Measurements from ENCODE around the gene TENM3.

The TENM3 gene

GRCh38 chr4:182788201-182788600, 545.0 kb downstream of the TENM3 start:
- H3K4me3 ChIP-seq (ENCODE audit: low read depth, low read length): no peak overlapping the region
- DNase-seq (ENCODE audit: low read depth): no peak
- TF ChIP-seq, protein P1, sequence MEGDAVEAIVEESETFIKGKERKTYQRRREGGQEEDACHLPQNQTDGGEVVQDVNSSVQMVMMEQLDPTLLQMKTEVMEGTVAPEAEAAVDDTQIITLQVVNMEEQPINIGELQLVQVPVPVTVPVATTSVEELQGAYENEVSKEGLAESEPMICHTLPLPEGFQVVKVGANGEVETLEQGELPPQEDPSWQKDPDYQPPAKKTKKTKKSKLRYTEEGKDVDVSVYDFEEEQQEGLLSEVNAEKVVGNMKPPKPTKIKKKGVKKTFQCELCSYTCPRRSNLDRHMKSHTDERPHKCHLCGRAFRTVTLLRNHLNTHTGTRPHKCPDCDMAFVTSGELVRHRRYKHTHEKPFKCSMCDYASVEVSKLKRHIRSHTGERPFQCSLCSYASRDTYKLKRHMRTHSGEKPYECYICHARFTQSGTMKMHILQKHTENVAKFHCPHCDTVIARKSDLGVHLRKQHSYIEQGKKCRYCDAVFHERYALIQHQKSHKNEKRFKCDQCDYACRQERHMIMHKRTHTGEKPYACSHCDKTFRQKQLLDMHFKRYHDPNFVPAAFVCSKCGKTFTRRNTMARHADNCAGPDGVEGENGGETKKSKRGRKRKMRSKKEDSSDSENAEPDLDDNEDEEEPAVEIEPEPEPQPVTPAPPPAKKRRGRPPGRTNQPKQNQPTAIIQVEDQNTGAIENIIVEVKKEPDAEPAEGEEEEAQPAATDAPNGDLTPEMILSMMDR (conservative IDR thresholded peaks at IDR 0.05; ENCODE audit: low read depth, low read length): no peak

DNA sequence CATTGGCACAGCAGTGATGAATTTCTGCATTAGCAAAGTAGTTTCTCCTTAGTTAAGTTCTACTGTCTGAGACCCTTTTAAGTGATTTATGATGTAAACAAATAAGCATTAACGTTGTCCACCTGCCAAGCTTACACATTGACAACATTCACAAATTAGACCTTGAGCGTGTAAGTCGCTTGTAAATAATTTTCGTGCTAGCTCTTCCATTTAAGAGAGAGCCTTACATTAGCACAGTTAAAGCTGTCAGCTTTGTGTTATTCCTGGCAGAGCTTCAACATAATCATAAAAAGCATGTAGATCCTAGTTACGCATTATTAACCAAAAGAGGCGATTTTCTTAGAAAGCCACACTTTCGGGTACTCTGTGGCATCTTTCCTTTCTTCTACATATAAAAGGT, 546.3 kb downstream of the TENM3 start:
- DNase-seq (ENCODE audit: low read depth): no peak

GRCh38 chr4:182795446-182796238, 552.4 kb downstream of the TENM3 start:
- TF ChIP-seq, protein P1 (conservative IDR thresholded peaks at IDR 0.05; ENCODE audit: low read depth, low read length): no peak
- no peak for DNase-seq (ENCODE audit: low read depth)
- no peak overlapping the region for H3K4me3 ChIP-seq (ENCODE audit: low read depth, low read length)

More for the DNA sequence above, 546.3 kb downstream of the TENM3 start:
- TF ChIP-seq, protein P1 (conservative IDR thresholded peaks at IDR 0.05; ENCODE audit: low read depth, low read length): no peak
- H3K4me3 ChIP-seq (ENCODE audit: low read depth, low read length): no peak overlapping the region

DNA sequence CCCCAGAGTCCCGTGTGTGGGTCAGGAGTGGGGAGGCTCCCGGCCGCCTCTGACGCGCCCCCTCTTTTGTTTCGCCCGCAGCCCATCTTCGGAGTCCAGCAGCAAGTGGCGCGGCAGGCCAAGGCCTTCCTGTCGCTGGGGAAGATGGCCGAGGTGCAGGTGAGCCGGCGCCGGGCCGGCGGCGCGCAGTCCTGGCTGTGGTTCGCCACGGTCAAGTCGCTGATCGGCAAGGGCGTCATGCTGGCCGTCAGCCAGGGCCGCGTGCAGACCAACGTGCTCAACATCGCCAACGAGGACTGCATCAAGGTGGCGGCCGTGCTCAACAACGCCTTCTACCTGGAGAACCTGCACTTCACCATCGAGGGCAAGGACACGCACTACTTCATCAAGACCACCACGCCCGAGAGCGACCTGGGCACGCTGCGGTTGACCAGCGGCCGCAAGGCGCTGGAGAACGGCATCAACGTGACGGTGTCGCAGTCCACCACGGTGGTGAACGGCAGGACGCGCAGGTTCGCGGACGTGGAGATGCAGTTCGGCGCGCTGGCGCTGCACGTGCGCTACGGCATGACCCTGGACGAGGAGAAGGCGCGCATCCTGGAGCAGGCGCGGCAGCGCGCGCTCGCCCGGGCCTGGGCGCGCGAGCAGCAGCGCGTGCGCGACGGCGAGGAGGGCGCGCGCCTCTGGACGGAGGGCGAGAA, 556.5 kb downstream of the TENM3 start:
- TF ChIP-seq, protein P1 (conservative IDR thresholded peaks at IDR 0.05; ENCODE audit: low read depth, low read length): no peak
- no peak for DNase-seq (ENCODE audit: low read depth)

DNA sequence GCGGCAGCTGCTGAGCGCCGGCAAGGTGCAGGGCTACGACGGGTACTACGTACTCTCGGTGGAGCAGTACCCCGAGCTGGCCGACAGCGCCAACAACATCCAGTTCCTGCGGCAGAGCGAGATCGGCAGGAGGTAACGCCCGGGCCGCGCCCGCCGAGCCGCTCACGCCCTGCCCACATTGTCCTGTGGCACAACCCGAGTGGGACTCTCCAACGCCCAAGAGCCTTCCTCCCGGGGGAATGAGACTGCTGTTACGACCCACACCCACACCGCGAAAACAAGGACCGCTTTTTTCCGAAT, 557.0 kb downstream of the TENM3 start:
- H3K4me3 ChIP-seq (ENCODE audit: low read depth, low read length): no peak overlapping the region
- TF ChIP-seq, protein P1 (conservative IDR thresholded peaks at IDR 0.05; ENCODE audit: low read depth, low read length): no peak
- DNase-seq (ENCODE audit: low read depth): no peak

More for the DNA sequence above, 556.5 kb downstream of the TENM3 start:
- H3K4me3 ChIP-seq (ENCODE audit: low read depth, low read length): no peak overlapping the region

DNA sequence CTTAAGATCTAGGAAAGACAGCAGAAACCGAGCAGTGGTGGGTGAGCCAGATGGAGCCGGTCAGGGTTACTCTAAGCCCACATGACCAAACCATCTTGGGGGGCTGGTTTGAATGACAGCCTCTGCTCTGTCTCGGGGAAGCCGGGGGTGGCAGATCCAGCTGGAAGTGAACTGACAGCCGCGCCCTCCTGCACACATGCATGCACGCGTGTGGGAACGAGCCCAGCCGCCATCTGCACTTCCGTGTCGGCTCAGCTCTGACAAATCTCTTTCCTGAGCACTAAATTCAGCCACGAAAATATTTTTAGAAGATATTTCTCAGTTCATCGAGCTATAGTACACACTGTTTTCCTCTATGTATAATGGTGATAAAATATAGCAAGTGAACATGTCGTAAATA, 558.4 kb downstream of the TENM3 start:
- no peak overlapping the region for H3K4me3 ChIP-seq (ENCODE audit: low read depth, low read length)
- no peak for DNase-seq (ENCODE audit: low read depth)
- TF ChIP-seq, protein P1 (conservative IDR thresholded peaks at IDR 0.05; ENCODE audit: low read depth, low read length): no peak

Measured in choroid plexus epithelial cell (primary cell).